Ovary (tissue), 3 donors: ENCODE data around the gene LMO7.

Experiments used
- EP300 ChIP-seq: sonication (generic); formaldehyde crosslinking; IDR thresholded peaks from one replicate; pipeline ENCODE4 v1.6.1; 2017; ENCODE audit warnings: antibody characterized with exemption
- POLR2A ChIP-seq: fragments of 450-650 bp; IDR thresholded peaks from one replicate; pipeline ENCODE4 v1.6.1; 2017; ENCODE audit warnings: antibody characterized with exemption, mild to moderate bottlenecking, moderate library complexity
- TF ChIP-seq, protein P1 (sequence below), 3 donors: fragments of 450-650 bp in 2 of 3; fragments of 200-600 bp in 1 of 3; IDR thresholded peaks; one replicate each; pipeline versions ENCODE4 v1.5.1 to v1.8.0; 2016 to 2022; ENCODE audit warnings: antibody characterized with exemption in 3 of 3, mild to moderate bottlenecking in 1 of 3
- donor health status: DM: no; HTN: no; CAD: no.

DNA sequence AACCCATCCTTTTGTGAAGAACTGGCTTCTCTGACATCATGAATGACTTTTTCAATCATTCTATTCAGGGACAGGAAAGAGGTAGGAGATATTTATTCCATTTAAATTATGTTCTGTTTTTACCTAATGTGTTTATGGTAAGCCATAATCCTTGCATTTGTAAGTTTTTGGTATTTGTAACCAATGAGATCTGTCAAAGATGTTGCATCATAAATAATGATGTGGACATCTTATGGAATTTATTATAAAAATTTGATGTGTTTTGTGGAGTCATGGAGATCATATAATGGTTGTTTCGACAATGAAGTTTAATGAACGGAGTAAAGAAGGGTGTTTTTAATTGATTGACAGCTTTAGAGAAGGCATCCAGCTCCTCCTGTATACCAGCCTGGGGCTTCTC lies 67.6 kb downstream of the LMO7 start:
- no peak for TF ChIP-seq POLR2A
- TF ChIP-seq, protein P1, sequence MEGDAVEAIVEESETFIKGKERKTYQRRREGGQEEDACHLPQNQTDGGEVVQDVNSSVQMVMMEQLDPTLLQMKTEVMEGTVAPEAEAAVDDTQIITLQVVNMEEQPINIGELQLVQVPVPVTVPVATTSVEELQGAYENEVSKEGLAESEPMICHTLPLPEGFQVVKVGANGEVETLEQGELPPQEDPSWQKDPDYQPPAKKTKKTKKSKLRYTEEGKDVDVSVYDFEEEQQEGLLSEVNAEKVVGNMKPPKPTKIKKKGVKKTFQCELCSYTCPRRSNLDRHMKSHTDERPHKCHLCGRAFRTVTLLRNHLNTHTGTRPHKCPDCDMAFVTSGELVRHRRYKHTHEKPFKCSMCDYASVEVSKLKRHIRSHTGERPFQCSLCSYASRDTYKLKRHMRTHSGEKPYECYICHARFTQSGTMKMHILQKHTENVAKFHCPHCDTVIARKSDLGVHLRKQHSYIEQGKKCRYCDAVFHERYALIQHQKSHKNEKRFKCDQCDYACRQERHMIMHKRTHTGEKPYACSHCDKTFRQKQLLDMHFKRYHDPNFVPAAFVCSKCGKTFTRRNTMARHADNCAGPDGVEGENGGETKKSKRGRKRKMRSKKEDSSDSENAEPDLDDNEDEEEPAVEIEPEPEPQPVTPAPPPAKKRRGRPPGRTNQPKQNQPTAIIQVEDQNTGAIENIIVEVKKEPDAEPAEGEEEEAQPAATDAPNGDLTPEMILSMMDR (IDR thresholded peaks at IDR 0.05) = no peak
- no peak for TF ChIP-seq EP300
